OCI-LY1 (cell line): ENCODE data around the gene RABL2B.

ENCODE experiments used
- H2AFZ ChIP-seq: fragments of 200-600 bp; sonication (generic), shearing (Covaris generic); 2 replicates; pipeline ENCODE4 v1.6.0; 2014; ENCODE audit warnings: antibody characterized with exemption, mild to moderate bottlenecking, low read length
- H3F3A ChIP-seq: fragments of 200-600 bp; sonication (generic), shearing (Covaris generic); 2 replicates; pipeline ENCODE4 v1.6.0; 2014; ENCODE audit warnings: mild to moderate bottlenecking, antibody characterized with exemption, low read length, moderate library complexity; ENCODE audit not compliant: insufficient read depth
- H3K27ac ChIP-seq: fragments of 200-600 bp; sonication (generic); 2 replicates; pipeline ENCODE4 v1.5.1; 2014; ENCODE audit warnings: low read length, mixed run types, mild to moderate bottlenecking, low read depth; ENCODE audit not compliant: poor library complexity, severe bottlenecking
- H3K27me3 ChIP-seq: fragments of 200-600 bp; sonication (generic); 2 replicates; pipeline ENCODE4 v1.6.0; 2014; ENCODE audit warnings: antibody characterized with exemption, mild to moderate bottlenecking, low read length, moderate library complexity; ENCODE audit not compliant: insufficient read depth
- H3K36me3 ChIP-seq: fragments of 200-600 bp; sonication (generic); 2 replicates; pipeline ENCODE4 v1.6.1; 2014; ENCODE audit warnings: mild to moderate bottlenecking, antibody characterized with exemption, low read length, moderate library complexity, mixed read lengths; ENCODE audit not compliant: insufficient read depth
- H3K4me1 ChIP-seq: fragments of 200-600 bp; sonication (generic); 2 replicates; pipeline ENCODE4 v1.5.1; 2014; ENCODE audit warnings: mild to moderate bottlenecking, low read length, moderate library complexity; ENCODE audit not compliant: insufficient read depth, severe bottlenecking
- H3K4me2 ChIP-seq: fragments of 200-600 bp; sonication (generic), shearing (Covaris generic); 2 replicates; pipeline ENCODE4 v1.6.1; 2014; ENCODE audit warnings: low read length
- H3K4me3 ChIP-seq: fragments of 200-600 bp; sonication (generic); 2 replicates; pipeline ENCODE4 v1.5.1; 2014; ENCODE audit warnings: low read length, low read depth, mild to moderate bottlenecking, mixed read lengths; ENCODE audit not compliant: poor library complexity, severe bottlenecking
- H3K79me2 ChIP-seq: fragments of 200-600 bp; shearing (Covaris generic); 2 replicates; pipeline ENCODE4 v1.6.1; 2016; ENCODE audit warnings: mixed run types, low read length, mixed read lengths; ENCODE audit not compliant: insufficient read depth
- H3K9ac ChIP-seq: fragments of 200-600 bp; sonication (generic), shearing (Covaris generic); 2 replicates; pipeline ENCODE4 v1.6.1; 2014; ENCODE audit warnings: mild to moderate bottlenecking, low read length, mixed read lengths
- H3K9me2 ChIP-seq: fragments of 200-600 bp; sonication (generic), shearing (Covaris generic); 2 replicates; pipeline ENCODE4 v1.6.1; 2014; ENCODE audit warnings: low read depth, mild to moderate bottlenecking, low read length, mixed read lengths
- H3K9me3 ChIP-seq: fragments of 200-600 bp; shearing (Covaris generic); 2 replicates; pipeline ENCODE4 v1.6.1; 2014; ENCODE audit warnings: low read length, mixed read lengths
- H4K20me1 ChIP-seq: fragments of 200-600 bp; sonication (generic), shearing (Covaris generic); 2 replicates; pipeline ENCODE4 v1.6.0; 2016; ENCODE audit warnings: mild to moderate bottlenecking, low read length; ENCODE audit not compliant: insufficient read depth
- CTCF ChIP-seq: fragments of 200-600 bp; sonication (generic), shearing (Covaris generic); IDR thresholded peaks from 2 replicates; pipeline ENCODE4 v1.5.1; 2017; ENCODE audit warnings: mild to moderate bottlenecking, antibody characterized with exemption, low read length, moderate library complexity, mixed read lengths
- EZH2 ChIP-seq: fragments of 200-600 bp; sonication (generic), shearing (Covaris generic); IDR thresholded peaks from 2 replicates; pipeline ENCODE4 v1.8.0; 2017; ENCODE audit warnings: borderline replicate concordance, mixed run types, mild to moderate bottlenecking, antibody characterized with exemption, low read length, moderate library complexity, mixed read lengths

Gene RABL2B

DNA sequence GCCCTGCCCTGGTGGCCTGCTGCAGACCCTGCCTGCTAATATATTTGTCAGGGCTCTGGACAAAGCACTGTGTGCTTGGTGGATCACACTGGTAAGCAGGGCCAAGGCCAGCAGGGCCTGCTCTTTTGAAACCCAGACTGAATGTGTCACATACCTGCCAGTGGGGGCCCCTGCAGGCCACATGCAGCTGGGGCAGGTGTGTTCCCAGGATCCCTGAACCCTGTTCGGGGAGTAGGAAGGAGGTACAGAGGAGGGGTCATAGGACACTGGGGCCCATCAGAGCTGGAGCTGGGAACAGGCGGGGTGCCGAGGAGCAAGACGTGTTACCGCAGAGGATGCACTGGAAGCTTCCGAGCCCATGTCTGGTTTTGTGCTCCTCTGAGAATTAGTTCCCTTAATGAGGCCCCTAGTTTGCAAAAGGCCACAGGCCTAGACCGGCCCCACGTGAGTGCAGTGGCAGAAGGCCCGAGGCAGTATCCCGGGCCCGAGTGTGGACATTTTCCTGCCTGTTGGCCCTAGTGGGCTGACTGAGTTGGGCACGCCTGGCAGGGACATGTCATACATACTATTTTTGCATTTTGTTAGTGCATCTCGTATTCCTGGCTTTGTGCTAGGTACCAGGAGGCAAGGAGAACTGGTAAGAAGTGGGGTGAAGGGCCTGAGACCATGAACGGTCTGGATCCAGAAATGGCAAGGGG, 56.6 kb downstream of the RABL2B start:
- Histone ChIP-seq H3K9me2 (no peaks in the 10 kb centered on the region), H3K79me2 (no peaks in the 10 kb centered on the region), H3K27ac (no peak overlapping the region), H3K27me3 (0 out of 2 replicates have a peak, but pooled peaks cover 5% of the 10 kb centered on the region), H3F3A (no peaks in the 10 kb centered on the region), H3K4me2 (no peak overlapping the region), H3K9ac (no peak overlapping the region), H2AFZ (no peak overlapping the region), H4K20me1 (no peaks in the 10 kb centered on the region), H3K4me3 (no peak overlapping the region), H3K9me3 (no peaks in the 10 kb centered on the region), H3K4me1 (peaks cover 4% of the 10 kb centered on the region), H3K36me3 (no peaks in the 10 kb centered on the region)
- TF ChIP-seq EZH2 (no peak), CTCF (no peak; the same call in 1 of the 2 replicates)

GRCh38 chr22:50725597-50725996, 57.8 kb downstream of the RABL2B start:
- Histone ChIP-seq H2AFZ (no peak overlapping the region), H3K9me2 (no peaks in the 10 kb centered on the region), H3K79me2 (no peaks in the 10 kb centered on the region), H3K9ac (no peak overlapping the region), H3K4me3 (no peak overlapping the region), H3K27ac (no peak overlapping the region), H4K20me1 (no peaks in the 10 kb centered on the region), H3F3A (no peaks in the 10 kb centered on the region), H3K4me1 (no peaks in the 10 kb centered on the region), H3K36me3 (no peaks in the 10 kb centered on the region), H3K4me2 (no peak overlapping the region), H3K9me3 (no peaks in the 10 kb centered on the region), H3K27me3 (0 out of 2 replicates have a peak, but pooled peaks cover 5% of the 10 kb centered on the region)
- TF ChIP-seq EZH2: no peak
- TF ChIP-seq CTCF: no peak

DNA sequence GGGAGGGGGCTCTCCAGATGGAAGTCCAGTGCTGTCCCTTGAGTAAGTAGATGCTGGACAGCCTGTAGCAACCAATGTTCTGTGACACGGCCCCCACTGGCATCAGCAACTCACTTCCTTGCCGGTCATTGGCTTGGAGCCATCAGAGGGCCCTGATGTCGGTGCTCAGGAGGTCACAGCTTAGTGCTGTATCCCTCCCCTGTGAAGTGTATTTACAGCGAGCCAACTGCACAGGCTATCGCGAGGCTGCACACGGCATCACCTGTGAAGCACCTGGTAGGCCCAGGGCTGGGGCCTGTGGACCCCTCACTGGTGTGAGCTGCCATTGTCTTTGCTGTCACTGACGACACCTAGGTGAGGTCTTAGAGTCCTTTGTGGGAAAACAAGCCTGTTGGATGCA, 58.8 kb downstream of the RABL2B start:
- Histone ChIP-seq H3K9me2 (no peaks in the 10 kb centered on the region), H3K27ac (no peak overlapping the region), H3K4me2 (no peak overlapping the region), H4K20me1 (no peaks in the 10 kb centered on the region), H2AFZ (no peak overlapping the region), H3K9me3 (no peaks in the 10 kb centered on the region), H3F3A (no peaks in the 10 kb centered on the region), H3K27me3 (0 out of 2 replicates have a peak, but pooled peaks cover 5% of the 10 kb centered on the region), H3K4me1 (no peaks in the 10 kb centered on the region), H3K4me3 (no peak overlapping the region), H3K9ac (no peak overlapping the region), H3K79me2 (no peaks in the 10 kb centered on the region), H3K36me3 (no peaks in the 10 kb centered on the region)
- TF ChIP-seq EZH2 (no peak), CTCF (no peak)
